Mucosa of stomach (tissue), 1 donor: ENCODE results near the gene PPME1.
"Not testable (repeated sequence)": the region's sequence is repeated elsewhere in the genome, so short reads cannot be mapped to it uniquely, and the experiment has no call there.

ENCODE experiments used
- H3K27me3 ChIP-seq: one replicate; pipeline ENCODE4 v1.7.0; 2013; ENCODE audit warnings: mild to moderate bottlenecking, low read length; ENCODE audit not compliant: control insufficient read depth, insufficient read depth
- H3K36me3 ChIP-seq: one replicate; pipeline ENCODE4 v1.7.0; 2013; ENCODE audit warnings: low read length; ENCODE audit not compliant: control insufficient read depth, insufficient read depth
- H3K4me1 ChIP-seq: one replicate; pipeline ENCODE4 v1.7.0; 2013; ENCODE audit warnings: mild to moderate bottlenecking, low read length; ENCODE audit not compliant: control insufficient read depth, insufficient read depth
- H3K4me3 ChIP-seq: one replicate; pipeline ENCODE4 v1.7.0; 2013; ENCODE audit warnings: low read length
- H3K9ac ChIP-seq: one replicate; pipeline ENCODE4 v1.7.0; 2013; ENCODE audit warnings: mild to moderate bottlenecking, low read length, moderate library complexity
- H3K9me3 ChIP-seq: one replicate; pipeline ENCODE4 v1.7.0; 2013; ENCODE audit warnings: mild to moderate bottlenecking, low read length, moderate library complexity; ENCODE audit not compliant: control insufficient read depth
- donor health status: Pancreatic carcinoma.

The PPME1 gene

GRCh38 chr11:74139919-74140431, 31.1 kb upstream of the PPME1 start:
- H3K4me1 ChIP-seq = peaks cover 14% of the 10 kb centered on the region
- H3K4me3 ChIP-seq, H3K9me3 ChIP-seq: not testable (repeated sequence)

GRCh38 chr11:74141241-74141695, 29.8 kb upstream of the PPME1 start:
- Histone ChIP-seq H3K27me3 (no peaks in the 10 kb centered on the region), H3K36me3 (no peaks in the 10 kb centered on the region), H3K9me3 (no peaks in the 10 kb centered on the region), H3K4me1 (peaks cover 14% of the 10 kb centered on the region), H3K9ac (no peak overlapping the region), H3K4me3 (no peak overlapping the region)

More at GRCh38 chr11:74139919-74140431, 31.1 kb upstream of the PPME1 start:
- H3K27me3 ChIP-seq, H3K36me3 ChIP-seq, H3K9ac ChIP-seq: not testable (repeated sequence)

- Histone ChIP-seq H3K9ac (no peak overlapping the region), H3K36me3 (no peaks in the 10 kb centered on the region), H3K27me3 (no peaks in the 10 kb centered on the region), H3K4me3 (no peak overlapping the region), H3K9me3 (no peaks in the 10 kb centered on the region), H3K4me1 (peaks cover 14% of the 10 kb centered on the region)
Observed at GRCh38 chr11:74141908-74142307, 29.2 kb upstream of the PPME1 start.

- peaks cover 14% of the 10 kb centered on the region for H3K4me1 ChIP-seq
- no peak overlapping the region for H3K9ac ChIP-seq
- H3K9me3 ChIP-seq = no peaks in the 10 kb centered on the region
- no peaks in the 10 kb centered on the region for H3K36me3 ChIP-seq
- no peak overlapping the region for H3K4me3 ChIP-seq
- H3K27me3 ChIP-seq = no peaks in the 10 kb centered on the region
Observed at GRCh38 chr11:74142624-74143023, 28.5 kb upstream of the PPME1 start.

- Histone ChIP-seq H3K9ac (no peak overlapping the region), H3K36me3 (no peaks in the 10 kb centered on the region), H3K4me3 (no peak overlapping the region), H3K9me3 (no peaks in the 10 kb centered on the region), H3K27me3 (no peaks in the 10 kb centered on the region), H3K4me1 (peaks cover 6% of the 10 kb centered on the region)
Observed at GRCh38 chr11:74144592-74144991, 26.5 kb upstream of the PPME1 start.

GRCh38 chr11:74147199-74147929, 23.7 kb upstream of the PPME1 start:
- Histone ChIP-seq H3K9ac (no peak overlapping the region), H3K9me3 (no peaks in the 10 kb centered on the region), H3K4me1 (no peaks in the 10 kb centered on the region), H3K36me3 (no peaks in the 10 kb centered on the region), H3K4me3 (no peak overlapping the region), H3K27me3 (no peaks in the 10 kb centered on the region)

GRCh38 chr11:74153224-74153623, 17.9 kb upstream of the PPME1 start:
- Histone ChIP-seq H3K9me3 (no peaks in the 10 kb centered on the region), H3K27me3 (no peaks in the 10 kb centered on the region), H3K36me3 (no peaks in the 10 kb centered on the region), H3K9ac (no peak overlapping the region), H3K4me3 (no peak overlapping the region), H3K4me1 (no peaks in the 10 kb centered on the region)

- Histone ChIP-seq H3K4me1 (no peaks in the 10 kb centered on the region), H3K9ac (no peak overlapping the region), H3K27me3 (no peaks in the 10 kb centered on the region), H3K4me3 (no peak overlapping the region), H3K36me3 (no peaks in the 10 kb centered on the region), H3K9me3 (no peaks in the 10 kb centered on the region)
Observed at GRCh38 chr11:74154620-74155281, 16.3 kb upstream of the PPME1 start.

- Histone ChIP-seq H3K9me3 (no peaks in the 10 kb centered on the region), H3K27me3 (no peaks in the 10 kb centered on the region), H3K36me3 (no peaks in the 10 kb centered on the region), H3K9ac (no peak overlapping the region), H3K4me1 (no peaks in the 10 kb centered on the region), H3K4me3 (no peak overlapping the region)
Observed at GRCh38 chr11:74157169-74157568, 13.9 kb upstream of the PPME1 start.

GRCh38 chr11:74159642-74160041, 11.4 kb upstream of the PPME1 start:
- no peaks in the 10 kb centered on the region for H3K36me3 ChIP-seq
- H3K9ac ChIP-seq = no peak overlapping the region
- H3K4me3 ChIP-seq = no peak overlapping the region
- H3K4me1 ChIP-seq = no peaks in the 10 kb centered on the region
- H3K27me3 ChIP-seq = no peaks in the 10 kb centered on the region
- no peaks in the 10 kb centered on the region for H3K9me3 ChIP-seq

- Histone ChIP-seq H3K9me3 (no peaks in the 10 kb centered on the region), H3K4me3 (no peak overlapping the region), H3K27me3 (no peaks in the 10 kb centered on the region), H3K36me3 (no peaks in the 10 kb centered on the region), H3K9ac (no peak overlapping the region), H3K4me1 (no peaks in the 10 kb centered on the region)
Observed at GRCh38 chr11:74162681-74163467, 8.2 kb upstream of the PPME1 start.

- Histone ChIP-seq H3K27me3 (no peaks in the 10 kb centered on the region), H3K4me1 (peaks cover 15% of the 10 kb centered on the region), H3K9ac (no peak overlapping the region), H3K9me3 (no peaks in the 10 kb centered on the region), H3K4me3 (no peak overlapping the region), H3K36me3 (no peaks in the 10 kb centered on the region)
Observed at GRCh38 chr11:74168838-74169237, 2.3 kb upstream of the PPME1 start.
